BE2C (cell line): ENCODE results near the gene EML4.

Experiments
- DNase-seq: peaks from one replicate; pipeline ENCODE4 v3.0.0-alpha.2; 2020
- H3K27me3 ChIP-seq: fragments of 250-450 bp; sonication (Bioruptor Pico); 2 replicates; pipeline ENCODE4 v1.5.1; 2020; ENCODE audit warnings: mild to moderate bottlenecking
- H3K36me3 ChIP-seq: fragments of 250-450 bp; sonication (Bioruptor Pico); 2 replicates; pipeline ENCODE4 v1.5.1; 2020; ENCODE audit warnings: mild to moderate bottlenecking
- H3K4me1 ChIP-seq: fragments of 250-450 bp; sonication (Bioruptor Pico); 2 replicates; pipeline ENCODE4 v1.5.1; 2020
- H3K4me3 ChIP-seq: 2 replicates; pipeline ENCODE4 v1.5.1; 2011; ENCODE audit warnings: low read depth, low read length
- H3K9me3 ChIP-seq: fragments of 250-450 bp; sonication (Bioruptor Pico); 2 replicates; pipeline ENCODE4 v1.5.1; 2020
- CTCF ChIP-seq: IDR thresholded peaks from 2 replicates; pipeline ENCODE4 v1.5.1; 2012; ENCODE audit warnings: mild to moderate bottlenecking, low read depth, low read length

Gene EML4

GRCh38 chr2:42186366-42186765 is 17.2 kb downstream of the EML4 start:
- Histone ChIP-seq H3K4me1 (peaks cover 31% of the 10 kb centered on the region), H3K4me3 (no peak overlapping the region), H3K9me3 (no peaks in the 10 kb centered on the region), H3K36me3 (peaks cover 3% of the 10 kb centered on the region), H3K27me3 (no peaks in the 10 kb centered on the region)
- no peak for DNase-seq
- TF ChIP-seq CTCF: no peak

- no peak for DNase-seq
- Histone ChIP-seq H3K36me3 (no peaks in the 10 kb centered on the region), H3K27me3 (no peaks in the 10 kb centered on the region), H3K9me3 (no peaks in the 10 kb centered on the region), H3K4me1 (peaks cover 31% of the 10 kb centered on the region), H3K4me3 (no peak overlapping the region)
- TF ChIP-seq CTCF: no peak
Measured at GRCh38 chr2:42186945-42187632, 17.9 kb downstream of the EML4 start.

- H3K4me3 ChIP-seq: no peak overlapping the region
- TF ChIP-seq CTCF: no peak
- no peaks in the 10 kb centered on the region for H3K9me3 ChIP-seq
- no peaks in the 10 kb centered on the region for H3K36me3 ChIP-seq
- no peak for DNase-seq
- H3K4me1 ChIP-seq: peaks cover 27% of the 10 kb centered on the region
- no peaks in the 10 kb centered on the region for H3K27me3 ChIP-seq
Measured at GRCh38 chr2:42187886-42188285, 18.7 kb downstream of the EML4 start.

GRCh38 chr2:42189235-42189566 is 20.0 kb downstream of the EML4 start:
- Histone ChIP-seq H3K4me3 (no peak overlapping the region), H3K36me3 (no peaks in the 10 kb centered on the region), H3K4me1 (peaks cover 21% of the 10 kb centered on the region), H3K9me3 (no peaks in the 10 kb centered on the region), H3K27me3 (no peaks in the 10 kb centered on the region)
- no peak for DNase-seq
- TF ChIP-seq CTCF: no peak

GRCh38 chr2:42190191-42190590 is 21.0 kb downstream of the EML4 start:
- no peak for TF ChIP-seq CTCF
- no peak for DNase-seq
- Histone ChIP-seq H3K4me1 (peaks cover 29% of the 10 kb centered on the region), H3K27me3 (no peaks in the 10 kb centered on the region), H3K36me3 (no peaks in the 10 kb centered on the region; the same call in 1 of the 2 replicates), H3K9me3 (no peaks in the 10 kb centered on the region), H3K4me3 (no peak overlapping the region)

- Histone ChIP-seq H3K27me3 (no peaks in the 10 kb centered on the region), H3K36me3 (no peaks in the 10 kb centered on the region; the same call in 1 of the 2 replicates), H3K4me1 (peaks cover 31% of the 10 kb centered on the region), H3K4me3 (no peak overlapping the region), H3K9me3 (no peaks in the 10 kb centered on the region)
- TF ChIP-seq CTCF: no peak
- no peak for DNase-seq
Measured at GRCh38 chr2:42191285-42192009, 22.3 kb downstream of the EML4 start.
